HUES64 (cell line): ENCODE results near the gene TUG1.
A peak's percentile ranks its signal among the peaks of the same experiment; 100 is the strongest.

Experiments used
- H3K27ac ChIP-seq: 2 replicates; pipeline ENCODE4 v1.7.0; 2013; ENCODE audit warnings: low read depth, low read length, inconsistent platforms
- H3K27me3 ChIP-seq: 2 replicates; pipeline ENCODE4 v1.6.1; 2013; ENCODE audit warnings: mild to moderate bottlenecking, low read length; ENCODE audit not compliant: insufficient read depth
- H3K36me3 ChIP-seq: 2 replicates; pipeline ENCODE4 v1.6.1; 2013; ENCODE audit warnings: mild to moderate bottlenecking, low read length; ENCODE audit not compliant: insufficient read depth
- H3K4me1 ChIP-seq: 2 replicates; pipeline ENCODE4 v1.6.1; 2013; ENCODE audit warnings: mild to moderate bottlenecking, low read length, moderate library complexity; ENCODE audit not compliant: insufficient read depth
- H3K4me3 ChIP-seq: 2 replicates; pipeline ENCODE4 v1.5.1; 2013; ENCODE audit warnings: mild to moderate bottlenecking, low read length, moderate library complexity
- H3K9ac ChIP-seq: 2 replicates; pipeline ENCODE4 v1.6.1; 2013; ENCODE audit warnings: mild to moderate bottlenecking, low read depth, low read length
- H3K9me3 ChIP-seq: 2 replicates; pipeline ENCODE4 v1.6.1; 2013; ENCODE audit warnings: low read depth, low read length; ENCODE audit not compliant: insufficient read depth
- WGBS: fragments of 150-250, 120-280 bp; methylation state at CpG from one replicate; pipeline ENCODE4 v1.1.7; 2013; ENCODE audit warnings: missing lambda C conversion rate; 5-methylcytosine and 5-hydroxymethylcytosine counted together

TUG1 gene

DNA sequence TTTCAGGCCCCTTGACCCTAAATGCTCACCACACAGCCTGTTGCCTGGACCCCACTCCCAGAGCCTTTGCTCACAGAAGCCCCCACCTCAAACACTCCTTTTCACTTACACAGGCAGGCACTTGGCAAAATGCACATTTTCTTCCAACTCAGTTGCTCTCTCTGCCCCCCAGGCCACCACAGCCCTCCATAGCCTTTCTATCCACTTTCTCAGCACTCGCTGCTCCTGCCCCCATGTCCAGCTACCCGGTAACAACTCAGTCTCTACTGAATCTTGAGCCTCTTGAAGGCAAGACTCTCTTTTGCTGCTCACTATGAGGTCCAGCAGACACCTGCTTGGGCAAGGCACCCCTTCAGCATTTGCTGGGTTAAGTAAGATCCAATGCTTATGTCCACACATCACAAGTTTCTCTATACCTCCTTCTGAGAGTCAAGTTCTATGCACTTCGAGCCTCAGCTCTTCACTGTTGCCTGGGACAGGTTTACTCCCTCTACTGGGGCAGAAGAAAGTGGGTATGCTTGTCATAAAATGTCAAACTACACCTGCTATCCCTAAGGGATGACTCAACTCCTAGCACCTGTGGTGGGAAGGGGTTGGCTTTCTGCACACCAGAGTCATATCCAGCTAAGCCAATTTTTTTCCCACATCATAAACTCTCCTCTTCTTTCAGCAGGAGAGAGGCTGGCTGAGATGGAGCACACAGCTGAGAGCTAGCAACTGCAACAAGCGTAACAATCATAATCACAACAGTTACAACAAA, 37.3 kb upstream of the TUG1 start:
- Histone ChIP-seq H3K4me1 (no peaks in the 10 kb centered on the region), H3K27ac (no peak overlapping the region), H3K27me3 (no peaks in the 10 kb centered on the region), H3K9ac (no peak overlapping the region), H3K4me3 (no peak overlapping the region), H3K36me3 (peaks cover 98% of the 10 kb centered on the region), H3K9me3 (no peaks in the 10 kb centered on the region)
- 98% methylated on average over 4 of the region's 4 CpGs for WGBS

DNA sequence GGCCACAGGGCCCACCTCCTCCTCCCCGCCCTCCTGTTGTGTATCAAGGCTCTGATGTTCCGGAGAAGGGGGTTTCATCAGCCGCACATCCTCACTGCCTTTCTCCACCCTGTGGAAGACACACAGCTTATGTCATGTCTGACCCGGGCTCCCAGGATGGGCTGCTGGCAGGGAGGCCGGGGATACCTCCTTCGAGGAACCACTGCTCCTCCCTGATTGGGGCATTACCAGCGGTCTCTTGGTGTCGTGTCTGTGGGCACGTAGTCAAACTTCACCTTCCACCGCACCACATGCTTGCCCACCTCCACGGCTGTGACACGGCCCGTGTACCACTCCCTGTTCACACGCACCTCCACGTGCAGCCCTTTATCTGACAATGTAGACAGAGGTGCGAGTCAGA, 36.4 kb upstream of the TUG1 start:
- H3K9ac ChIP-seq, result no peak overlapping the region
- H3K4me1 ChIP-seq, result no peaks in the 10 kb centered on the region
- no peaks in the 10 kb centered on the region for H3K9me3 ChIP-seq
- no peak overlapping the region for H3K27ac ChIP-seq
- no peaks in the 10 kb centered on the region for H3K27me3 ChIP-seq
- 96% methylated on average over 16 of the region's 16 CpGs for WGBS
- no peak overlapping the region for H3K4me3 ChIP-seq
- peaks cover 98% of the 10 kb centered on the region for H3K36me3 ChIP-seq

DNA sequence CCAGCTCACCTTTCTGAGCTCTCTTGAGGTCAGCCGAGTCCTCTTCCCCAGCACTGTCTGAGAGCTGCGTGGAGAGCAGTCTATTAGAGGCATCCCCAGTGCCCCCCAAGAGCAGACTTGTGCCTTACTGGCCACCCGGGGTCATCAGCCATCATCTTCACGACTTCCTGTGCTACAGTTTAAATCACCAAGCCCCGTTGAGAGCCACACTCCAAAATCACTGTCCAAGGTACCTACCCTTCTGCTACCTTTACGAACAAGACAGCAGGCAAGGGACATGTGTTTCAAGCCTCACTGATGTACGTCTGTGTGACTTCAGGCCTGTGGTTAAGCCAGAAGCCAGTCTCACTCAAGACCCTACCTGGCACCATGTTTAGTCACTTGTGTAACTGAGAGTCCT, 35.6 kb upstream of the TUG1 start:
- Histone ChIP-seq H3K9me3 (no peaks in the 10 kb centered on the region), H3K27ac (no peak overlapping the region), H3K4me3 (no peak overlapping the region), H3K9ac (no peak overlapping the region), H3K27me3 (no peaks in the 10 kb centered on the region), H3K36me3 (peaks cover 98% of the 10 kb centered on the region), H3K4me1 (no peaks in the 10 kb centered on the region)
- 91% methylated on average over 7 of the region's 7 CpGs for WGBS

DNA sequence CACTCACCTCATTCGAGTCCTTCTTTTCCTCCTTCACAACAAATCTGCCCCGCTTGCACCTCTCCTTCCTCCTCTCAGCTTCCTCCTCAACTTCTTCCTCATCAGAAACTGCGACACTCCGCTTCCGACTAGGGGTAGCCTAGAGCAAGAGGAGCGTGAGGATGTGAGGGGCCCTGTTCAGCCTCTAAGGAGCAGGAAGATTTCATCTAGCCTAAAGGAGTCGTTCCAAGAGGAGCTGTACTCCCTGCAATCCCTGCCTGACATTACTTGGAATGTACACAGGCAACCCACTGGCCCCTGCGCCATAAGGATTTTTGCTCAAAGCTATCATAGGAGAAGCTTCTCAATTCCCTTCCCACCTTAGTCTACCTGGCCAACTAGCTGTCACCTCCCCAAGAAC, 35.0 kb upstream of the TUG1 start:
- H3K9me3 ChIP-seq, result no peaks in the 10 kb centered on the region
- H3K27ac ChIP-seq, result no peak overlapping the region
- H3K4me3 ChIP-seq, result no peak overlapping the region
- no peak overlapping the region for H3K9ac ChIP-seq
- H3K4me1 ChIP-seq, result no peaks in the 10 kb centered on the region
- 96% methylated on average over 8 of the region's 8 CpGs for WGBS
- H3K36me3 ChIP-seq, result peaks cover 96% of the 10 kb centered on the region
- no peaks in the 10 kb centered on the region for H3K27me3 ChIP-seq

DNA sequence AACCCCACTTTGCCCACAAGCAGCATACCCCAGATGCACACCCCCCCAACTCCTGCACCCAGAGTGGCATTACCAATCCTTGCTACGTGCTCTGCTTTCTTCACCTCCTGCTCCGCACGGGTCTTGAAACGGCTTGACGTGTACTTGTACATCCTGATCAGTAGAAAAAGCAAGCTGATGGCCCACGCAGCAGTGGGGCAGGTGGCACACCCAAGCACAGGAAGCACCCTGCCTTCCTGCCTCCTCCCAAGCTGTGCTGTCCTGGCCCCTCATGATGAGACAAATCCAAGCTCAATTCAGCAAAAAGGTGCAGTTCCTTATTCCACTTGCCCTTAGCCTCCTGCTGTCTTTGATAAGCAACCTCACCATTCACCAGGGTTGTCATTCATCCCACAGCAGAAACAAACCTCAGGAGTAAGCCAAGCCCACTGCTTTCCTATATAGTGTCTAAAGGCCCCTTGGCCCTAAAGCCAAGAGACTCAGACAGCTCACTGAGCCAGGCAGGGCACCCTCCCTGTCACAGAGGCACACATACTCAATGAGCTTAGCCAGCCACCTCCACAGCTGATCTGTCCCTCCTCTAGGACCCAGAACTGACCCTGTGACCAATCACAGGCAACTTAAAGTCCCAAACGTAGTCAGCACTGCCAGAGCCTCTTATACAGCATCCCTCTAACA, 28.2 kb upstream of the TUG1 start:
- H3K9ac ChIP-seq, result no peak overlapping the region
- 95% methylated on average over 7 of the region's 7 CpGs for WGBS
- H3K4me3 ChIP-seq, result no peak overlapping the region
- H3K27ac ChIP-seq, result no peak overlapping the region
- H3K4me1 ChIP-seq, result no peaks in the 10 kb centered on the region
- no peaks in the 10 kb centered on the region for H3K27me3 ChIP-seq
- H3K36me3 ChIP-seq, result peaks cover 98% of the 10 kb centered on the region
- H3K9me3 ChIP-seq, result no peaks in the 10 kb centered on the region

DNA sequence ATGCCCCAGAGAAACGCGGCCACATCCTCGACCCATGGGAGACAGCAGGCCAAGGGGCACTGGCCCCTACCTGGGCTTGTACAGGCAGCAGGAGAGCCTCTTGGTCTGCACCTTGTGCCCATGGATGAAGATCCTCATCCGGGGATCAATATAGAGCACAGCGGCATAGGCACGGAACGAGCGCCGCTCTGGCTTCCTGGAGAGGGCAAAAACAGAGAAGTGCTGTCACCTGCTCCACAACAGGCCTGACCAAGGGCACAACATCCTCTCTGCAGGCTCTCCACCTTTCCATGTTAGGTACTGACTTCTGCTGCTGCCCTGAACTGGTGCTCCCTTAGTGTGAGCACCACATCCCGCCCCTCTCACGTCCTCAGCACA, 27.7 kb upstream of the TUG1 start:
- no peaks in the 10 kb centered on the region for H3K9me3 ChIP-seq
- no peak overlapping the region for H3K27ac ChIP-seq
- no peaks in the 10 kb centered on the region for H3K27me3 ChIP-seq
- no peak overlapping the region for H3K9ac ChIP-seq
- peaks cover 98% of the 10 kb centered on the region for H3K36me3 ChIP-seq
- H3K4me3 ChIP-seq, result no peak overlapping the region
- WGBS, result 94% methylated on average over 11 of the region's 11 CpGs
- no peaks in the 10 kb centered on the region for H3K4me1 ChIP-seq

DNA sequence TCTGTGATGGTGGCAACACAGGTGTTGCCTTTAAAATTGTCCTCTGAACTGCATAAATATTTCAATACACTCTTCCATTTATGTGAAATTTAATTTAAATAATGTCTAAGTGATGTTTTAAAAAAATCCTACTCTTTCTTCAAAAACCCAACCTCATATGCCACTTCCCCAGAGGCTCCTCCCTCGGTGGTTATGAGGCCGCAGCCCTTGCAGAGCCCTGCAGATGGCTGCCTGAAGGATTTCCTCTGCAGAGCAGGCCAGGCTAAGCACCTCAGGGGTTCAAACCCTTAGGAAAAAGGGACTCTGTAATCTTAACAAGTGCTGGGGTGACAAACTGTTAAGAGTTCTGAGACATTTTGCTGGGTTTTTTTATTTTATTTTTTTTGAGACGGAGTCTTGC, 25.7 kb upstream of the TUG1 start:
- Histone ChIP-seq H3K27ac (no peak overlapping the region), H3K9me3 (no peaks in the 10 kb centered on the region), H3K4me1 (no peaks in the 10 kb centered on the region), H3K9ac (no peak overlapping the region), H3K36me3 (peaks cover 96% of the 10 kb centered on the region), H3K4me3 (no peak overlapping the region), H3K27me3 (no peaks in the 10 kb centered on the region)
- 98% methylated on average over 3 of the region's 3 CpGs for WGBS

DNA sequence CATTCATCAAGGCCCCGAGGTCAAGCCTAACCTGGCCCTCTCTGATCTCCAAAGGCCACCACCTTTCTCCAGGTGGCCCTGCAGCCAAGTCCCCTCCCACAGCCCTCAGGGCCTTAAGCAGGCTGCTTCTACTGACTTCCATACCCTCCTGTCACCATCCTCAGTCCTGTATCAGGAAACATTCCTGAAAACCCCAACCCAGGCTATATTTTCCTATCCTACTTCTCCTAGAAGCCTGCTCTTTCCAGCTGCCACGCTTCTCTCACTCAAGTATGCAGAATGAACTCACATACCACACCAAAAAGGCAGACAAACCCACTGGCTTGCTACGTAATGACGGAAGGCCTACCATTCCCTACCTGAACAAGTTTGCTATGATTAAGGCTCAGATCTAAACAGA, 24.1 kb upstream of the TUG1 start:
- WGBS, result 93% methylated on average over 4 of the region's 4 CpGs
- Histone ChIP-seq H3K4me3 (no peak overlapping the region), H3K4me1 (no peaks in the 10 kb centered on the region), H3K36me3 (peaks cover 97% of the 10 kb centered on the region), H3K27me3 (no peaks in the 10 kb centered on the region), H3K9ac (no peak overlapping the region), H3K9me3 (no peaks in the 10 kb centered on the region), H3K27ac (no peak overlapping the region)

DNA sequence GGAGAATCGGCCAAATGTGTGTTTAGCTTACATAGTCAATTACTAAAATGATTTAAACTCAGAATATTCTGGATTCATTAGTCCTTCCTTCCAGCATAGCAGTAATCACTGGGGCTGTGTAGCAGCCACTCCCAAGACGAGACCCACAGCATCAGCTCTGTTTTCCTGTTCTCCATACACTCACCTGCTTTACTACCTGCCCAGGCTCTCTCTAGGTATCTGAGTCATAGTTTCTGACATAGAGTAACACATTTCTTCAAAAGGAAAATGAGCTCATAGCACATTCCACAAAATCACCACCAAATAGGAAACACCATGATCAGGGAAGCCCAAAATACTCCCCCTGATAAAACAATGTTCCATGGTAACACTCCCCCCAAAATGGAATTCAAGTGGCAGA, 23.4 kb upstream of the TUG1 start:
- 87% methylated on average over 2 of the region's 2 CpGs for WGBS
- H3K9me3 ChIP-seq, result no peaks in the 10 kb centered on the region
- no peak overlapping the region for H3K27ac ChIP-seq
- no peaks in the 10 kb centered on the region for H3K27me3 ChIP-seq
- no peak overlapping the region for H3K9ac ChIP-seq
- H3K36me3 ChIP-seq, result peaks cover 97% of the 10 kb centered on the region
- no peaks in the 10 kb centered on the region for H3K4me1 ChIP-seq
- no peak overlapping the region for H3K4me3 ChIP-seq

DNA sequence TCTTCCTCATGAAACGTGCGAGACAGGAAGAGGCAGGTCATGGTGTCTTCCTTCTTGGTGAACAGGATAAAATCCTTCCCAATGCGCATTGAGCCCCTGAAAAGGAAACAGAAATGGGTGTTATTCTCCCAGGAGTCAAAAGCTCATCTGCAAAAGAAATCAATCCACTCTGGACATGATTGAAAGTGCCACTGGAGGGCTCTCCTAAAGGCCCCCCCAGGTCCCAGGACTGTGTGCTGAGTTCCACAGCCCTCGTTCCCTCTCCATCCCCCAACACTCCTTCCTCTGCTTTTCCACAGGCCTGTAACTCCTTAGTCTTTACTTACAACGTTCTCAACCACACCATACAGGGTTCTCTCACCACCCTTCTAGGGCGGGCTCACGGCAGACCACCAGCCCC, 22.7 kb upstream of the TUG1 start:
- Histone ChIP-seq H3K9ac (0 out of 2 replicates have a peak overlapping the region, but pooled peaks have one; percentile 12), H3K27ac (no peak overlapping the region), H3K36me3 (peaks cover 97% of the 10 kb centered on the region), H3K4me1 (no peaks in the 10 kb centered on the region), H3K4me3 (no peak overlapping the region), H3K9me3 (no peaks in the 10 kb centered on the region), H3K27me3 (no peaks in the 10 kb centered on the region)
- WGBS, result 88% methylated on average over 7 of the region's 7 CpGs

DNA sequence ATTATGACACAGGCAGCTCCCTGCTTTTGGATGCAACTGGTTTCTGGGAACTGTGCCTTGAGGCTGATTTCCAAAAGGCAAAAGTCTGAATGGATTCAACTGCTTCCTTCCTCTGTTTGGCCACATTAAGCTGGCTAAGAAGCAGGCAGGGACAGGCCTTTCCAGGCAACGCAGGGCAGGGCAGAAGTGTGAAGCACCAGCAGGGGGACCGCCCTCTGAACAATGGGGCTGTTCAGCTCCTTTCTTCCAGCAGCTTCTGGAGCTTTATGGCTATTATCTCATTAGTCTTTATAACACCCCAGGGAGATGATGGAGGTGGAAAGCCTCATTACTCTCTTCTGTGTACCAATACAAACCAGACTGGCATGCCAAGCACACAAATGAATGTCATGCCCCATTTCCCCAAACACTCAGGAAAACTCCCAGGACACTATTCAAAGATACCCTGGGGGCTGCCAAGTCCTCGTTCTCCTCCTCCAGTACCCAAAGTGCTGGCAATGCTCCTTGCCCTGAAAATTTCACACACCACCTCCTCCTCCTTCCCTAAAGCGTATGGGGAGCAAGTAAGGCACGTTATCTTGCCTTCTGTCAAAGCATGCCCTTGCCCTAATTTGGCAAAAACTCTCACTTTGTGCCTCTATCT, 21.8 kb upstream of the TUG1 start:
- peaks cover 97% of the 10 kb centered on the region for H3K36me3 ChIP-seq
- no peak overlapping the region for H3K9ac ChIP-seq
- H3K27me3 ChIP-seq, result no peaks in the 10 kb centered on the region

More for the DNA sequence above, 21.8 kb upstream of the TUG1 start:
- Histone ChIP-seq H3K4me3 (no peak overlapping the region), H3K4me1 (no peaks in the 10 kb centered on the region), H3K9me3 (no peaks in the 10 kb centered on the region), H3K27ac (no peak overlapping the region)
- 86% methylated on average over 5 of the region's 5 CpGs for WGBS
